GM18508 (cell line): ENCODE data around the gene THEM4.
"Not testable (repeated sequence)": the region's sequence is repeated elsewhere in the genome, so short reads cannot be mapped to it uniquely, and the experiment has no call there.

Experiments used
- ATAC-seq: cut with Tn5 transposase; IDR thresholded peaks from one replicate; pipeline ENCODE4 v1.9.1; 2021; ENCODE audit warnings: moderate number of reproducible peaks; ENCODE audit not compliant: insufficient read depth, unreplicated experiment

THEM4 gene

DNA sequence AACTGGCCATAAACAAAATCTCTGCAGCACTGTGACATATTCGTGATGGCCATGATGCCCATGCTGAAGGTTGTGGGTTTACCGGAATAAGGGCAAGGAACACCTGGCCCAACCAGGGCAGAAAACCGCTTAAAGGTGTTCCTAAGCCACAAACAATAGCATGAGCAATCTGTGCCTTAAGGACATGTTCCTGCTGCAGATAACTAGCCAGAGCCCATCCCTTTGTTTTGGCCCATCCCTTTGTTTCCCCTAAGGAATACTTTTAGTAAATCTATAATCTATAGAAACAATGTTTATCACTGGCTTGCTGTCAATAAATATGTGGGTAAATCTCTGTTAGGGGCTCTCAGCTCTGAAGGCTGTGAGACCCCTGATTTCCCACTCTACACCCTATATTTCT is 8.5 kb downstream of the THEM4 start:
- ATAC-seq: not testable (repeated sequence)

DNA sequence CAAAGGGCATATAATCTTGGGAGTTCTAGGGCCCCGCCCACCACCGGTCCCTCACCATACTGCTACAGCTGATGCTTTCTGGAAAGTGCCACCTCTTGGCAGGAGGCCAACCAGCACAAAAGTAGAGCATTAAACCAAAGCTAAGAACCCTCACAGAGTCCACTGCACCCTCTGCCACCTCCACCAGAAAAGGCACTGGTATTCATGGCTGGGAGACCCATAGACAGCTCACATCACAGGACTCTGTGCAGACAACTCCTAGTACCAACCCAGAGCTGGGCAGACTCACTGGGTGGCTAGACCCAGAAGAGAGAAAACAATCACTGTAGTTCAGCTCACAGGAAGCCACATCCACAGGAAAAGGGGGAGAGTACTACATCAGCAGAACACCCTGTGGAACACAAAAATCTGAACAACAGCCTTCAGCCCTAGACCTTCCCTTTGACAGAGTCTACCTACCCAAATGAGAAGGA is 10.8 kb downstream of the THEM4 start:
- no peak for ATAC-seq

DNA sequence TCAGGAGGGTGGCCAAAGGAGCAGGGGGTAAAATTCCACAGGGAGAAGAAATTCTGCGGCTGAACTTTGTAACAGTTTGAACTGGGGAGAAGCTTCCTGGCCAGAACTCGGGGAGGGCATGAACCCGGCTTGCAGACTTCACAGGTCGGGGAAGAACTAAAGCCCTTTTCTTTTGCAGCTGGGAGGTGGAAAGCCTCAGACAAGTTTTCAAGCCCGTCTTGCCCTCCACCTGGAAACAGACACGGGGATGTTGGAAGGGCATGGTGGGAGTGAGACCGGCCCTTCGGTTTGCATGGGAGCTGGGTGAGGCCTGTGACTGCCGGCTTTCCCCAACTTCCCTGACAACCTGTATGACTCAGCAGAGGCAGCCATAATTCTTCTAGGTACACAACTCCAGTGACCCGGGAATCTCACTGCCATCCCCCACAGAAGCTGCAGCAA is 11.3 kb downstream of the THEM4 start:
- no peak for ATAC-seq

DNA sequence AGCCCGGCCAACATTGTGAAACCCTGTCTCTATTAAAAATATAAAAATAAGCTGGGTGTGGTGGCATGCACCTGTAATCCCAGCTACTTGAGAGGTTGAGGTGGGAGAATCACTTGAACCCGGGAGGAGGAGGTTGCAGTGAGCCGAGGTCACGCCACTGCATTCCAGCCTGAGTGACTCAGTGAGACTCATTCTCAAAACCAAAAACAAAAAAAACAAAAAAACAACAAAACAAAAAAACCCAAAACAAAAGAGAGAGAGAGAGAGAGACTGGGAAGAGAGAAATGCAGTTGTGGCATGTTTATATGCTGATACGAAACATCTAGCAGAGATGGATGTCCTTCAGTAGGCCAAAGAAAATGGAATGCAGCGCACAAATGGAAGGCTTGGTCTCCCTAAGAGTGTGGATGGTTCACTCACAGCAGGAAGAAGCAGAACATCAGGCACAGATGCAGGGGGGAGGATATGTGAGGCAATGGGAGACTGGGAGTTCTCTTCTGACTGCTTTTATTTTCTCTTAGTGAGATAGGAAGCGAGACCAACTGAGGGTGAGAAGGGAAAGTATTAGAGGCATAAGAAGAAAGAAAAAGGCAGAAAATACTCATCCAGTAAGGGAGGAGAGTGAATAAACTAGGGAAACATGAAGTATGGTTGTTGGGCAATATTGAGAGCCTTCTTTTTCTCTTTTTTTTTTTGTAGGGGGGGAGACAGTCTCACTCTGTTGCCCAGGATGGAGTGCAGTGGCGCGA is 16.0 kb downstream of the THEM4 start:
- no peak for ATAC-seq

DNA sequence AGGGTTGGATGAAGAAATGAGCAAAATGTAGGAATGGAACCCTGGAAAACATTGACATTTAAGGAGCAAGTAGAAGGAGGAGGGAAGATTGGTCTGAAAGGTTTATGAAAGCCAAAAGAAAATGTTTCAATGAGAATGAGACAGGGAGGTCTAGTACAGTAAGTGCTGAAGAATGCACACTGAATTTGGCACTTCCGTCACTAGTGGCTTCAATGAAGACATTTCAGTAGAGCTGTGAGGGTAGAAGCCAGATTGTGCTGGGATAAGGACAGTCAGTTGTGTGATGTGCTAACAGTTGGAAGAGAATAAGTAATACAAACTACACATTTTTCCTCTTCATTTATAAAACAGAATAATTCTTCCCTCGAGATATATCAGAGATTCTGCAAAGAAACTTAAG is 17.1 kb downstream of the THEM4 start:
- no peak for ATAC-seq

DNA sequence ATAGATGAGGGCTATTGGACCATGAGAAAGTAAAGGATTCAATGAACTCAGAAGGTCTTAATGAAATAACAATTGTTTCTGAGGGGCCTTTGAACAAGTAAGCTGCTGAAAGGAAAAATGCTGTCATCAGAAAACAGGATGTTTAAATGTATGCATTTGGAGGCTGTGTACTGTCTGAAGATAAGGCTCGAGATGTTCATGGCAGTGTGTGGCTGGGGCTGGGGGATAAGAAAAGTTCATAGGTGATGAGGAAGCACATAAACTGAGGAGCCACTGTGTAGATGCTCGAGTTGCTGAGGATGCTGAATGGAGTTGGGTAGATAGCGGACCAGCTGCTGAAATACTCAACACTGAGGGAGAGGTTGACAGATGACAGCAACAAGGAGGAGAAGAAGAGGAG is 17.8 kb downstream of the THEM4 start:
- ATAC-seq: no peak

DNA sequence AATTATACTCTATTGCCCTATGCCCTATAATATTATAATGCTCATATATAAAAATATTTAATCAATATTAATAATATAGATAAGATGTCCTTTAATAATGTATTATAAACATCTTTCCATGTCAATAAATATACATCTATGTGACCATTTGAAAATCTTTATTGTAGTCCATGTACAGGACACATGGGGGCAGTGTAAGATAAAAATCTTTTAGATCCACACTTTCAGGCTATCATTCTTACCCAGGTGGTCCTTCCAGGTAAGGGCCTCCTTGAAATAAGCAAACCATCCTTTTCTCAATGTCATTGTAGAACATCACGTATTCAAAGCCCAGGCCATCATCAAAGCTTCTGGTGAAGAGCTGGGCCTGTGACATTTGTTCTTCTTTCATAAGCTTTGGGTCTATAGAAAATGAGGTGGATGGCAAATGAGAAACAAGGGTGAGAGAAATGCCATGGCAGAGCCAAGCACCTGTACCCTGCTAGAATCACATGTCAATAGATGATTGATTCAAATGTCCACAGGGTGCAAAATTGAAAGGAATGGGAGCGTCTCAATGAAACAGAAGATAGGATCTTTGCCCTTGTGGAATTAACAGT is 20.2 kb downstream of the THEM4 start:
- ATAC-seq: no peak

DNA sequence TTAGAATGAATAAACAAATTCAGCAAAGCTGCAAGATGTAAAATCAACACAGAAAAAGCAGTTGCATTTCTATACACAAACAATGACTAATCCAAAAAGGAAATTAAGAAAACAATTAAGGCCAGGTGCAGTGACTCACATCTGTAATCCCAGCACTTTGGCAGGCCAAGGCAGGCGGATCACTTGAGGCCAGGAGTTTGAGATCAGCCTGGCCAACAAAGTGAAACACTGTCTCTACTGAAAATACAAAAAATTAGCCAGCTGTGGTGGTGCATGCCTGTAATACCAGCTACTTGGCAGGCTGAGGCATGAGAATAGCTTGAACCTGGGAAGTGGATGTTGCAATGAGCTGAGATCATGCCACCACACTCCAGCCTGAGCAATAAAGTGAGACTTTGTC is 22.3 kb downstream of the THEM4 start:
- ATAC-seq: no peak

DNA sequence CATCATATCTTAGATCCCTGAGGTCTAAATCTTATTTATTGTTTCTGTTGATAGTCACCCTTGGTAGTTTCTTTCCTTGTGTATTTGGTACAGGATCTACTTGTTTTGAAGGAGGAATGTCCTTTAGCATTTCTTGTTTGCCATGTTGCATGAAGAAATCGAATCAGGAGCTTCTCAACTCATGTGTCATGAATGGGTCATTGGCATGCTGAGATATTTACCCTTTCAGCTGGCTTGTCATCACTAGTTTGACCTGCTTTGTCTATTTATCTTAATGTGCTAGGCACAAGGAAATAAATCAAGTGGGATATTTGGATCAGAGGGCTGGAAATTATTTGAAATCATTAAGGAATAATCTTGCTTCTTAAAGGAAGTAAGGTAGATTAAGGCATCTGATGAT is 23.8 kb downstream of the THEM4 start:
- no peak for ATAC-seq

DNA sequence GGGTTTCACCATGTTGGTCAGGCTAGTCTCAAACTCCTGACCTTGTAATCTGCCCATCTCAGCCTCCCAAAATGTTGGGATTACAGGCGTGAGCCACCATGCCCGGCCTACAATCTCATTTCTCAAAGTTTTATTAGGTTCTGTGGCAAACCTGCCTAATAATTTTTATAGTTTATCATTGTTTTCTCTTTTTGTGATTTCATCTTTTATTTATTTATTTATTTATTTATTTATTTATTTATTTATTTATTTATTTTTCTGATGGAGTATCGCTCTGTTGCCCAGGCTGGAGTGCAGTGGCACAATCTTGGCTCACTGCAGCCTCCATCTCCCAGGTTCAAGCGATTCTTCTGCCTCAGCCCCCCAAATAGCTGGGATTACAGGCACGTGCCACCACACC is 24.4 kb downstream of the THEM4 start:
- ATAC-seq: not testable (repeated sequence)

DNA sequence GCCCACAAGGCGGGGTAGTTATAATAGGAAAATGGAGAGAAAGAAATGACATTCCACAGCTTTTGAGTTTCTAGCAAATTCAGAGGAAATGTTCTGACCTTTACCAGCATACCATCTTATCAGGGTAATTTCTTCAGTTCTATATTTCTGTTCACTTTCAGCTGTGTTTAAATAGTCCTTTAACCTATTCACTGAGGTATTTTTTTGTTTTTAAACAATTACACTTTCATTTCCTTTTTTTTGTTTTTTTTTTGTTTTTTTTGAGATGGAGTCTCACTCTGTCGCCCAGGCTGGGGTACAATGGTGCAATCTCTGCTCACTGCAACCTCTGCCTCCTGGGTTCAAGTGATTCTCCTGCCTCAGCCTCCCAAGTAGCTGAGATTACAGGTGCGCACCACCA is 24.9 kb downstream of the THEM4 start:
- not testable (repeated sequence) for ATAC-seq

DNA sequence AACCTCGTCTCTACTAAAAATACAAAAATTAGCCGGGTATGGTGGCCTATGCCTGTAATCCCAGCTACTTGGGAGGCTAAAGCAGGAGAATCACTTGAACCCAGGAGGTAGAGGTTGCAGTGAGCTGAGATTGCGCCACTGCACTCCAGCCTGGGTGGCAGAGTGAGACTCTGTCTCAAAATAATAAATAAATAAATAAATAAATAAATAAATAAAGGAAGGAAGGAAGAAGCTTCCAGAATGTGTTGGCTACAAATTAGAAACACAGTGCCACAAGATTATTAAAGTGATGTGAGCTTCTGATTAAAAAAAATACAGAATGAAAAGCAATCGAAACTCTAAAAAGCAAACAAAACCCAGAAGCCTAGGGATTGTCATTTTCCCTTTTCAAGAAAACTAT is 25.4 kb downstream of the THEM4 start:
- not testable (repeated sequence) for ATAC-seq

DNA sequence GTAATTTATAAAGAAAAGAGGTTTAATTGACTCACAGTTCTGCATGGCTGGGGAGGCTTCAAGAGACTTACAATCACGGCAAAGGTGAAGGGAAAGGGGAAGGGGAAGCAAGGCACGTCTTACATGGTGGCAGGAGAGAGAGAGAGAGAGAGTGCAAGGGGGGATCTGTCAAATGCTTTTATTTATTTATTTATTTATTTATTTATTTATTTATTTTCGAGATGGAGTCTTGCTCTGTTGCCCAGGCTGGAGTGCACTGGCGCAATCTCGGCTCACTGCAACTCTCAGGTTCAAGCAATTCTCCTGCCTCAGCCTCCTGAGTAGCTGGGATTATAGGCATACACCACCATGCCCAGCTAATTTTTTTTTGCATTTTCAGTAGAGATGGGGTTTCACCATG is 26.4 kb downstream of the THEM4 start:
- ATAC-seq: not testable (repeated sequence)

DNA sequence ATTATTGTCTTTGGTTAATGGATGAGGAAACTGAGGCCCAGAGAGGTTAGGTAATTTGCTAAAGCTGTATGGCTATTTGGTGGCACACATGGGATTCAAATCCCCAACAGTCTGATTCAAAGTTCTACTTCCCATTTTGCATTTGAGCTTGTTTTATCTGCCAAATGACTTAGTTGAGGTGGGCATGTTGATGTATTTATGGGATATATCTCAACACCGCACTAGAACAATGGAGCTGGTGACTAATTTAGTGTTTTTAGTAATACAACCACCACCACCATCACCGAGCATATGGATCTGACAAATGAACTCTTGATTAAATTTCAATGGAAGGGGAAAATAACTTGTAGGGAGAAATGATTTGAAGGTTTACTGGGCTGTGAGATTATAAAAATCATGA is 26.8 kb downstream of the THEM4 start:
- ATAC-seq: no peak

DNA sequence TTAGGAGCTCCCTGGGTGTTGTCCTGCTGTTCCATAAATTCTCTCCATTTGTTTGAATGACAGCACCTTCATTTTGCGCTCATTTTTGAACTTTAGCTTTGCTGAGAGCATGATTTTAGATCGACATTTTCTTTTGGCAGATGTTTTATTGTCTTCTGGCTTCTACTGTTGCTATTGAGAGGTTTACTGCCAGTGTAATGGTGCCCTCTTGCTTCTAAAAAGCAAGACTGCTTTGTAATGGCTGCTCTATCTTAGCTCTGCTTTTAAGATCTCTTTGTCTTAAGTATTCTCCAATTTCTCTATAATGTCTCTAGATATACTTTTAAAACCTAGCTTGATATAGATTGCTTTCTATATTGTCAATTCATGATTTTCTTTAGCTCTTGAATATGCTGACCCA is 27.8 kb downstream of the THEM4 start:
- ATAC-seq: no peak

DNA sequence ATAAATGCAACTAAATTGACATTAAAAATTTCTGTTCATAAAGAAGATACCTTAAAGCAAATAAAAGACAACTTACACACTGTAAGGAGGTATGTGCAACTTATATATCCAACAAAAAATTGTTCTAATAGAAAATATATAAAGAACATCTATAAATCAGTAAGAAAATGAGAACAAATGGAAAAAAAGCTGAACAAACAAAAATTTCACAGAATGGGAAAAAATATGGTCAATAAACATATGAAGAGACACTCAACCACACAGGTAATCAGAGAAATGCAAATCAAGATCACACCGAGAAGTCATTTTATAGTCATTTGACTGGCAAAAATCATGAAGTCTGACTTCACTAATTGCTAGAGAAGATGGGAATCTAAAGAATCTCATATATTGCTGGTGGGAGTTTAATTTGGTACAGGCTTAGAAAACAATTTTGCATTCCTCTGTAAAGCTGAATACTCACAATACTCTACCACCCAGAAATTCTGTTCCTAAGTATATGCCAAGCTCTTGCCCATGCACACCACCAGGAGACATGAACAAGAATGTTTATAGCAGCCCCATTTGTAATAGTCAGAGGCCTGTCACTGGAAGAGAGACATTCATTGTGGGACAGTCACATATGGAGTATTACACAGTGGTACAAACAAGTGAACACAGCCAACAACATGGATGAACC is 33.8 kb downstream of the THEM4 start:
- no peak for ATAC-seq

DNA sequence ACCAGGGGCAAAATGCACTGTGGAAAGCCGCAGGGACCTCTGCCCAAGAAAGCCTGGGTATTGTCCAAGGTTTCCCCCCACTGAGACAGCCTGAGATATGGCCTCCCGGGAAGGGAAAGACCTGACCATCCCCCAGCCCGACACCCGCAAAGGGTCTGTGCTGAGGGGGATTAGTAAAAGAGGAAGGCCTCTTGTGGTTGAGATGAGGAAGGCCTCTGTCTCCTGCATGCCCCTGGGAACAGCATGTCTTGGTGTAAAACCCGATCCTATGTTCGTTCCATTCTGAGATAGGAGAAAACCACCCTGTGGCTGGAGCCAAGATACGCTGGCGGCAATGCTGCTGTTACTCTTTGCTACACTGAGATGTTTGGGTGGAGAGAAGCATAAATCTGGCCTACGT is 36.5 kb downstream of the THEM4 start:
- ATAC-seq: not testable (repeated sequence)

DNA sequence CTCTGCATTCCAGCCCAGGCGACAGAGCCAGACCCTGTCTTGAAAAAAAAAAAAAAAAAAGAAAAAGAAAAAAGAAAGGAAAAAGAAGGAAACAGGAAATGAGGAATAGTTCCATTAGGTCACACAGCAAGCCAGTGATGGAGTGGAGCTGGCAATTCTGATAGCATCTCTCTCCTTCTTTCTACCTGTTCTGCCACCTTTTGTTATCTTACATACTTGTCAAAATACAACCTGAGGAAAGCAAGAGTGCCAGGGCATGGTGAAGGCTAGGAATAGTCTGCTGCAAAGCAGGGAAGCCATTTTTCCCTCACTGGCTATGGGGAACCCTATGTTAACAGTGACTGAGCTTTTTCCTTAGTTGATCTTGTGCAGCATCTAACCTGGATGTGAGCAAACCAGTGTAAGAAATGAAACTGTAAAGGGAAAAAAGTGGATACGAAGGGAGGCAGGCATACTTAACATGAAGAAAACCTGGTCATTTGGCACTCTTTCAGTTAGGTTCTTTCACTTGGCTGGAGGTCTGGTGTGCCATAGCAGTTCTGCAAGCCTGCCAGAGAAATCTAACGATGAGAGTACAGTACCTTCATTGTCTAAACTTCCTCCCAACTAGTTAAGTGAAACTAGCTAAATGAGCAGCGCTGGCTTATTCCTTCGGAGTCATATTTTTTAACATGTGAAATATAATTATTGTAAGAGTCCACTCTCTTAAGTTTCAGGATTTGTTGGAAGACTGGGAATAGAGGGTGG is 37.9 kb downstream of the THEM4 start:
- no peak for ATAC-seq

DNA sequence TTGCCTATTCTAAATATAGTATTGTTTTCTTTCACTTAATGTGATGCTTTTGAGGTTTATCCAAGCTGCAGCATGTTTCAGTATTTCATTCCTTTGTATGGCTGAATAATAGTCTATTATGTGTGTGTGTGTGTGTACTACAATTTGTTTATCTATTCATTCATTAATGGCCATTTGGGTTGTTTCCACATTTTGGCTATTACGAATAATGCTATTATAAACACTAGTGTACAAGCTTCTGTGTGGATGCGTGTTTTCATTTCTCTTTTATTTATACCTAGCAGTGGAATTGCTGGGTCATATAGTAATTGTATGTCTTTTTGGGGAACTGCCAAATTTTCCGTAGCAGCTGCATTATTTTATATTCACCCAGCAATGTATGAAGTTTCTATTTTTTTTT is 40.8 kb downstream of the THEM4 start:
- no peak for ATAC-seq

DNA sequence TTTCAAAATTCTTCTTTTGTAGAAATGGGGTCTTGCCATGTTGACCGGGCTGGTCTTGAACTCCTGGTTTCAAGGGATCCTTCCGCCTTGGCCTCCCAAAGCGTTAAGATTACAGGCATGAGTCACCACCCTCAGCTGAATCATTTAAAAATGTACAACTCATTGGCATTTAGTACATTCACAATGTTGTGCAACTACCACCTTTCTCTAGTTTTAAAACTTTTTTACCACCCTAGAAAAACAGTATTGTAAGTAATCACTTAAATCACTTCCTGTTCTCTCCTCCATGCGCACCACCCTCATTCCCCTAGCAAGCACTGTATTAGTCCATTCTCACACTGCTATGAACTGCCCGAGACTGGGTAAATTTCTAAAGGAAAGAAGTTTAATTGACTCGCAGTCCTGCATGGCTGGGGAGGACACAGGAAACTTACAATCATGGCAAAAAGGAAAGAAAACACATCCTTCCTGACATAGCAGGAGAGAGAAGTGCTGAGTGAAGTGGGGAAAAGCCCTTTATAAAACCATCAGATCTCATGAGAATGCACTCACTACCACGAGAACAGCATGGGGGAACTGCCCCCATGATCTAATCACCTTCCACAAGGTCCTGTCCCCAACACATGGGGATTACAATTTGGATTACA is 41.4 kb downstream of the THEM4 start:
- no peak for ATAC-seq
